GM13976 (cell line): Measurements from ENCODE around the gene TNFSF15.

Experiments
- DNase-seq: peaks from one replicate; pipeline ENCODE4 v3.0.0; 2012; ENCODE audit warnings: low spot score
- CTCF ChIP-seq: IDR thresholded peaks from 2 replicates; pipeline ENCODE4 v1.5.1; 2012; ENCODE audit warnings: borderline replicate concordance, mild to moderate bottlenecking; ENCODE audit not compliant: insufficient read depth; ENCODE audit errors: extremely low read depth, missing control alignments, control extremely low read depth
- in situ Hi-C: fragments of 300-500 bp; cut with MboI; formaldehyde crosslinking; loops from one replicate; pipeline ENCODE4 v1.12.0; 2022; ENCODE audit warnings: low sequenced_read_pairs, mixed read lengths, inconsistent platforms; ENCODE audit not compliant: unreplicated experiment

TNFSF15 gene

GRCh38 chr9:114761523-114761922 is 44.3 kb downstream of the TNFSF15 start:
- no peak for DNase-seq
- in situ Hi-C loops = no loop called here
- no peak for TF ChIP-seq CTCF

- no peak for DNase-seq
- in situ Hi-C loops = no loop called here
- TF ChIP-seq CTCF = no peak
Observed at GRCh38 chr9:114759512-114760341, 46.1 kb downstream of the TNFSF15 start.

DNA sequence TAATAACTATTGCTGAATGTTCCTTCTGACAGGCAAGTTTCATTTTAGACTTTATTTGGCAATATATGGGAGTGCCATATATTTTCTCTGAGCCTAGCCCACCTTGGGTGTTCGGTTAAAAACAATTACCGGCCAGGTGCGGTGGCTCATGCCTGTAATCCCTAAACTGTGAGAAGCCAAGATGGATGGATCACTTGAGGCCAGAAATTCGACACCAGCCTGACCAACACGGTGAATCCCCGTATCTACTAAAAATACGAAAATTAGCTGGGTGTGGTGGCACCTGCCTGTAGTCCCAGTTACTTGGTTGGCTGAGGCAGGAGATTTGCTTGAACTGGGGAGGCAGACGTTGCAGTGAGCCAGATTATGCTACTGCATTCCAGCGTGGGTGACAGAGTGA is 47.9 kb downstream of the TNFSF15 start:
- in situ Hi-C loops = no loop called here
- DNase-seq = no peak
- TF ChIP-seq CTCF = no peak

GRCh38 chr9:114757395-114757794 is 48.4 kb downstream of the TNFSF15 start:
- no peak for DNase-seq
- in situ Hi-C loops = no loop called here
- TF ChIP-seq CTCF = no peak

DNA sequence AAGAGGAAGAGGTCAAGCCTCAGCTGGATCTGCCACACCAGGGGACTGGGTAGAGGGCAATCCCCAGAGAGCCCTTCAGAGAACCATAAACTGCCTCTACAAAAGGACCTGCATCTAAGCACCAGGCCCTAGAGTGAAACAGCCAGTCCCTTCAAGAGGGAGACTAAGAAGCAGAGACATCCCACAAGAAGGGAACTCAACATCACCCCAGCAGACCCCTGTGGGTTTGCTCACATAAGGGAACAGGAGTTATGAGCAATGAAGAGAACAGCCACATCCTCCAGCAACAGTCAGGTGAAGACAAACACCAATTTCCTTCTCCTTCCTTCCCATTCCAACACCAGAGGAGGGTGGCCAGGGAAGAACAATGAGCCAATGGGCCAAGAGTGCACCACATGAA is 48.9 kb downstream of the TNFSF15 start:
- in situ Hi-C loops = no loop called here
- DNase-seq = no peak

DNA sequence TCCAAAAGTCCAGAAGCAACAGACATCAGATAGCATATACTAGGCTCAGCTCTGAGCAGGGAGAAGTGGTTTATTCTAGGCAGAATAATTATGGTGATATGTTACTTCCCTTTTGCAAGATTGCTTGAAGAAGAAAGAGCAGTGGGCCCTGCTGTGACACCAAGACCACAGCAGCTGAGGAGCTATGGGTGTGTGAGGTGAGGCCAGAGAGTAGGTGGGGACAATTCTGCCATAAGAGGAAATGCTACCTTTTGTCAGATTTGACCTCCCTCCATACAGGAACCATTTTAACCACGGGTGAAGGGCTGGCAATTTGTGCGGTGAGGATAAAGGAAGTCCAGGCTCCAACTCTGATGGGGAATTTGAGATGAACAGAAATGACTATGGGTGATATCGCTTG is 51.3 kb downstream of the TNFSF15 start:
- peak; percentile 41 for DNase-seq
- no peak for TF ChIP-seq CTCF
- in situ Hi-C loops = no loop called here

More for the DNA sequence above, 48.9 kb downstream of the TNFSF15 start:
- TF ChIP-seq CTCF = no peak
